Activated T-cell treated with anti-CD3 and anti-CD28 coated beads for 24 hours (primary cell): ENCODE measurements around the gene SYNE2.
"Not testable (repeated sequence)": the region's sequence is repeated elsewhere in the genome, so short reads cannot be mapped to it uniquely, and the experiment has no call there.

ENCODE experiments used
- DNase-seq: peaks from one replicate; pipeline ENCODE4 v3.0.0-alpha.2; 2020; ENCODE audit warnings: low read depth

SYNE2 gene

DNA sequence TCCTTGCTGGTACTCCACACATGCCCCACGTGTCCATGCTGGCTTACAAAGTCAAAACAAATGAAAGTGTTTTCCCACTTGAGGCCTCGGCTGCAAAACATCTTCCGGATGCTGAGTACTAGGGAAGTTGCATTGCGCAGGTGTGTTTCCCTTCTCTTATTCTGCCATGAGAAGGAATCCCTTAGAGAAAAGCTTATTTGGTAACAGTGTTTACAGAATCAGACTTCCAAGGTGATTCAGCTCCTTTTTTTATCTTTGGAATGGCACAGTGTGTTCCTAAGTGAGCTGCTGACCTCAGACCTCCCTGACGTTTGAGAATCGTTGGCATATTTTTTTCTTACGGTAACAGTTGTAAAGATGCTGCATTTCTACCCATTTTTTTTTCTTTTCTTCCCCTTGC lies 230.0 kb downstream of the SYNE2 start:
- no peak for DNase-seq

DNA sequence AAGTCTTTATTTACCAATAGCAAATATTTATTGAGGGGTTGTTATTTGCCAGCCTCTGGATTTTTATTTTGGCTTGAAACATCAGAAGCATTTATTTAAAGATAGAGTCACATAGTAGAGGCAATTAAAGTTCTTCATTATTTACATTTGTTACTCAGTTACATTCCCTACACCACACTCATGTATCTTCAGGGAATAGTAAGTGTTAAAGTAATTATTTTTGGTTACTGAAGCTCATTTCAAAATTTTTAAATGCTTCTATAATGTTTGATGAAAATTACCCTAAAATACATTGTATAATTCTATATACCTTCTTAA lies 235.8 kb downstream of the SYNE2 start:
- no peak for DNase-seq

DNA sequence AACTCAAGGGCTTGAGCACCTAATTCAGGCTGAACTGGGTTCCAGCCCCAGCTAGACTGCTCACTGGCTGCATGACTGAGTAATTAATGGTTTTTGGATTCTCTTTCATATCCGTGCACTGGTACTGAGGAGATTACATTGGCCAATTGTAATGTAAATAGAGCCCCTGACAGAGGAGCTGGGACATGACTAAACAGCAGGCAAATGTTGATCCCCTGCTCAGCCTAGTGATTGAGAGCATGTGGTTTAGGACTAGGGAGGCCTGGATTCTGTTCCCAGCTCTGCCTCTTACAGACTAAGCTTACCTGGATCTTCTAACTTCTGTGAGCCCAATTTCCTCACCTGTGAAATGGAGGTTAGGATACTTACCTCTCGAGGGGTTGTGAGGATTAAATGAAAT lies 237.1 kb downstream of the SYNE2 start:
- DNase-seq, result no peak

DNA sequence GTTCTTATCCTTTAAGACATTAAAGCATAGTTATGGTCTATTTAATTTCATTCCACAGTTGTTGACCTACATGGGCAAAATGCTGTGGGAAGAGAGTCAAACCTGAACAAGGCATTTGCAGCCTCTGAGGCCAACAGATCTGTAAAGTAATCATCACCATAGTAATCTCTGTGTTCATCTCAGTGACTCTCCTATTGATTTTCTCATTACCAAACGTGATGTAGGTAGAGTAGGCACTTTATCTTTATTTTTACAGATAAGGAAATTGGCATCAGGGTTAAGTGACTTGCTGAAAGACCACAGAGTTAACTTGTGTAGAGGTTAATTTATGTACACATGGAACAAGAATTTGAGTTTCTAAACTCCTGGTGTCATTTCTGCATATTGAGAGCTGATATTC lies 238.4 kb downstream of the SYNE2 start:
- DNase-seq, result no peak

DNA sequence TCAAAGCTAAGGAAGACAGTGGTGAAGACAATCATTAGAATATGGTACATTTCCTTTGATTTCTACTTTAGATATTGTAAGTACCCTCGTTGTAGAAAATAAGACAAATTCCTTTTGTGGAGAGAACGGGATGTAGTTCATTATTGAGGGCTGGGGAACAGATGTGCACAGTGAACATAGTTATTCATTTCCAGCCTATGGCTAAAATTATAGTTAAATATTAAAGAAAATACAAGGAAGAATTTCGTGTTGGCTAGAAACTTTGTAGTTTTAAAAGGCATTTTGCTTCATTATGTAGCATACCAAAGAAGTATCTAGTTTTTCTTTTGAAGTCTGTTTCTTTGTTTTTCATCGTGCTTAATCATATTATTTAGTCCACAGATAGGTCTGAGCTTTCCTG lies 239.5 kb downstream of the SYNE2 start:
- DNase-seq, result no peak

DNA sequence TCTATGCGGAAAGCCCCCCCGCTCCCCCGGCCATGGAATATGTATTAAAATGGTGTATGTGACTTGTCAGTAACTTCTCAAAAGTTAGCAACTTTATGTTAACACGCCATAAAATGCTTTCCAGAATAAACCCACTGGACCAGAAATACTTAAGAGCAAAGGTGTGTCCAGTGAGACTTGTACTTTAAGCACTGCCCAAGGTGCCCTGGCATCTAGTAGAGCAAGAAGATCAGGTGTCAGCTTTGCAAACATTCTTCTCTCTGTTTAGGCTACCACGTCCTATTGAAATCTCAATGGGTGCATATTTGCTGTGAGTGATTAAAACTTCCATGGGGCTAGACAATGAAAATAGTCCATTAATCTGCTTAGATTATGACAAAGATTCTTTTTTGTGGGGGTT lies 240.1 kb downstream of the SYNE2 start:
- DNase-seq, result no peak

DNA sequence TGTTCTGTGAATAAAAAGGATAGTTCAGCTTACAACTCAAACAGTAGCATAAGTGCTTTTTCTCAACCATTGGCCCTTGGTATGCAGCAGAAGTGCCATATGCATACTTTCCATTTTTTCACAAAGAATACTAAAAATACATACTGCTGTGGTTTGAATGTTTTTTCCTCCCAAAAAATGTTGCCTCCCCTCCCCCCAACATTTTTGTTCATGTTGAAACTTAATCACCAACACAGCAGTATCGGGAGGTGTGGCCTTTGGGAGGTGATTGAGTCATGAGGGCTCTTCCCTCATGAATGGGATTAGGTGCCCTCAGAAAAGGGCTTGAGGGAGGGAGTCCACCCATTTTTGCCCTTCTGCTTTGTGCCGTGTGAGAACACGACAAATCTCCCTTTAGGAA lies 242.8 kb downstream of the SYNE2 start:
- no peak for DNase-seq

DNA sequence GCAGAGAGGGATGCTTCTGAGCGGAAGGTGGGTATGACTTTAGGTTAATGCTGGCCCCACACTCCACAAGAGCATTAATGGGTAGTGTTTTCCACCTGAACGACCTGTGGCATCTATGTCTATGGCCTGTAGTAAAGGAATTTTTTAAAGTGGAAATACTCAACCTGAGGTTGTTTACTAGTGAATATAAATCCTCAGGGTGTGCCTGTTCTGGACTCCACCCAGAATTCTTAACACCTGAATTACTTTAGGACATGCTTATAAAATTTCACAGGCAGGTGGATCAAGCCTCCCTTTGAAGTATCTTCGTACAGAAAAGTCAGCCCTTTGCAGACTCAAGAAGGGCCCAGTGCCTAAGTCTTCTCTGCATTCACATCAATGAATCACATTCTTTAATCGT lies 245.3 kb downstream of the SYNE2 start:
- no peak for DNase-seq

DNA sequence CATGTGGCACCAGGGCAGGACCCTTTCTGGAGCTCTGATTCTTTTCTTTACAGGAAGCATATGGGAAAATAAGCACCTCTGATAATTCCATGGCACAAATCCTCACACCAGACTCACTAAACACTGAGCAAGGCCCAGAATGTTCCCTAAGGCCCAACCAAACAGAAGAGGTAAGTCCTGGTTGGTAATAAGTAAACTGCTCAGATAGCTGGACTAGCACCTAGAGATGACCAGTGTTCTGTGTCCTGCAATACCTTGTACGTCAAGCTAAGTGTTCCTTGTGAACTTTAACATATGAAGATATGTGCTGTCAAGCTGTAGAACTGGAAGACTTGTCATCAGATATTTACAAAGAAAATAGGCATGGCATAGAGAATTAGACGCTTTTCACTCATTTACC lies 254.6 kb downstream of the SYNE2 start:
- no peak for DNase-seq

DNA sequence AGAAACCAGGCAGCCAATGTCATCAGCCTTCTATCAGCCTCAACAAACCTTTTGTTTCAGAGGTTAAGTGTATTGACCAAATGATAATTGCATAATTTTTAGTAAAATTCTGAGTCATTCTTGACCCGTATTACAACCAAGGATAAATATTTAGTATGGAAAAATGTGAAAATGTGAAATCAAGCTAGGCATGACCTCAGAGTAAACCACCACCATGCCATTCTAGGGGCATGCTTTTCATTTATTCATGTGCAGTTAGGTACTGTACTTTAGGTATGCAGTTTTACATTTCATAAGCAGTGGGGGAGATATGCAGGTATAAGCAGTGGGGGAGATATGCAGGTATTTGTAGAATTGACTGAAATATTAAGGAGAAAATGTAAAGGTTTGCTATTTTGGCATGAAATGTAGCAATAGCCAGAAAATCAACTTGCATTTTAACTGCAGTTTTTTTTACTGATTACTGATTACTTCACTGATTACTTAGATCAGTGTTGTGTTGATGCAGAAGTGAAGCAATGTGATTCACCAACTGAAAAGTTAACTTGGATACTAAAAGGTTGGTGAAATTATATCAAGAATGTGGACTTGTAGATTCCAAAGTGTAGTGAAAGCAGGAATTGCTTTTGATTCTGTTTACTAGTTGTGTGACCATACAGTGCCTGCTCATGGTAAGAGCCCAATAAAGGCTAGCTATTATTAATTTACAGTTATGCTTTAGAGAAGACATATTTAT lies 257.2 kb downstream of the SYNE2 start:
- DNase-seq, result no peak

DNA sequence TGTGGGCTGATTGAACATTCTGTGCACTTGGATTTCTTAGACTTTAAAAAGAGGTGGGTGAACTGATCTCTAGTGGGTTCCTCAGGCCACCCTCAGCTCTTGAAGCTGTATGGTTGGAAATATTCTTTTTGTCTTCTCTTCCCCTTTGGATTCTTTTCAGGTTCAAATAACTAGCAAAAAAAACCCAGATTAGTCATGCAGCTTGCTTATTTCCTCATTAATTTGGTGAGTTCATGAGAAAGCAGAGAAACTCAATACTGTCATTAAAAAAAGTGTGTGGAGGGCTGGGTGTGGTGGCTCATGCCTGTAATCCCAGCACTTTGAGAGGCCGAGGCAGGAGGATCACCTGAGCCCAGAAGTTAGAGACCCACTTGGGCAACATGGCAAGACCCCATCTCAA lies 258.0 kb downstream of the SYNE2 start:
- DNase-seq, result no peak

DNA sequence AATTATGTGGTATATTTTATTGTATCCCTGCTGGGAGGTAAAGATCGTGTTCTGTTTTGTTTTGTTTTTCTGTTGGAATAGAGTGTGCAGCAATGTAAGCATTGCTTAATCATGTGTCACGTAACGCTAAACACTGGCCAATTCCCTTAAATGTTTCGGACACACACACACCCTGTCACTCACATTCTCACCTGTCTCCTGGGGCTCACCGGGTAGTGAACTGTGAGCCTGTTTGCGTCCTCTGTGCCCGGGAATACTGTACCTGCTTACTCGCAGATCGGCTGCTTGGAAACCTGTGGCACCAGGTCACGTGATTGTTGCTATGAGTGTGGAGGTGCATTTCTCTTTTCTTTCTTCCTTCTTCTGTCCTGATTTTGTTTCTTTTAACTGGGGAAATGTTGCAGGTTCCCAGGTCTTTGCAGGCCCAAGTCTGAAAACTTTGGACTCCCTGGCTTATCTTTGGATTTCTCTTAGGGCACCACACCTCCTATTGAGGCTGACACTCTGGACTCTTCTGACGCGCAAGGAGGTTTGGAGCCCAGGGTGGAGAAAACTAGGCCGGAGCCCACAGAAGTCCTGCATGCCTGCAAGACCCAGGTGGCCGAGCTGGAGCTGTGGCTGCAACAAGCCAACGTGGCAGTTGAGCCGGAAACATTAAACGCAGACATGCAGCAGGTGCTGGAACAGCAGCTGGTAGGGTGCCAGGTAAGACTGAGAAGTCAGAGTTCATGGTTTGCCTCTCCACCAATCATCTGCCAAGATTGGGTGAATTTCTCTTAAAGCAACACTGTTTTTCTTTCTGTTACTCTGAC lies 260.3 kb downstream of the SYNE2 start:
- DNase-seq, result no peak

DNA sequence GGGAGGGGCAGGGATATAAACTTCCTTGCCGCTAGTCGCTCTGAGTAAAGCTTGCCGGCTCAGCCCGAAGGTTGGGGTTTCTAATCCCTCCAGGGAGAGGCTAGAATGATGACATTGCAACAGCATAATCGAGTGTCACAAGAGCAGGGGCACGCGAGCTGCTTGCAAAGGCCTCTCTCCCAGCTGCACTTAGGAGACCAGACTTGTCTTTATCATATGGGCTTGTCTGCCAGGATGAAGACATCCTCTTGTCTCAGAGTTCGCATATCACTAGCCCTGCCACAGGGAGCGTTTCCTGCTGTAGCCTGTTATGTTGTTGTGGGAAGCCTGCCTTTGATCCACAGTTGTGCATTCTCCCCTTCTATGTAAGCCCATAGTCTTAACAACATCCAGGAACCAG lies 261.4 kb downstream of the SYNE2 start:
- DNase-seq, result no peak

DNA sequence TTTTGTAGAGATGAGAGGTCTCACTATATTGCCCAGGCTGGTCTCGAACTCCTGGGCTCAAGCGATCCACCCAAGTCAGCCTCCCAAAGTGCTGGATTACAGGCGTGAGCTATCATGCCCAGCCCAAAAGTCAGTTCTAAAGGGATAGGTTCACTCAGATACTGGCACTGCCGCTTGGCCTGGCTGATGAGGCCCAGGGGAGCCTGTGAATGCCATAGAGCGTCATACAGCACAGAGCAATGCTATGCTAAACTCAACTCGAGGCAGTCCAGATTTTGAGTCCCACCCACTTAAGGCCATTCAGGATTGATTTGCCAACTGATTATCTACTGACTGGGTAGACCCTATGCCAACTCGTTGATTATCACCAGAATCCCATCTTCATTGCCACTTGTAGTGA lies 262.0 kb downstream of the SYNE2 start:
- DNase-seq, result no peak

DNA sequence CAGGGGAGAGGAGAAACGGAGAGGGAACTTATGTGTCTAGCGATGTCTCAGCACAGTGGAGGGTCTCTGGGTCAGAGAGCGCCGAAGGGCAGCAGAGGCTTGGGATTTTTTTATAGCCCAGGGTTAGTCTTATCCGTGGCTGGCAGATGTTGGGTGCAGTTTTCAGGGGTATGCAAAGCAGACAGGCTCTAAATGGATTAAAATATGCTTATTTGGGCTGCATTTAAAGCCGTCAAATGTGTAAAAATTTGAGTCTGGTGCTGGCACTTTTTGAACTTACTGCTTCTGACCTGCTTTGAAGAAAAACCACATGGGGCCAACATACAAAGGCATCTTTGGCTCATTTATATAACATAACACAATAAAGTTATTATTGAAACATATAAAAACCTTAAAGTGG lies 262.6 kb downstream of the SYNE2 start:
- no peak for DNase-seq

DNA sequence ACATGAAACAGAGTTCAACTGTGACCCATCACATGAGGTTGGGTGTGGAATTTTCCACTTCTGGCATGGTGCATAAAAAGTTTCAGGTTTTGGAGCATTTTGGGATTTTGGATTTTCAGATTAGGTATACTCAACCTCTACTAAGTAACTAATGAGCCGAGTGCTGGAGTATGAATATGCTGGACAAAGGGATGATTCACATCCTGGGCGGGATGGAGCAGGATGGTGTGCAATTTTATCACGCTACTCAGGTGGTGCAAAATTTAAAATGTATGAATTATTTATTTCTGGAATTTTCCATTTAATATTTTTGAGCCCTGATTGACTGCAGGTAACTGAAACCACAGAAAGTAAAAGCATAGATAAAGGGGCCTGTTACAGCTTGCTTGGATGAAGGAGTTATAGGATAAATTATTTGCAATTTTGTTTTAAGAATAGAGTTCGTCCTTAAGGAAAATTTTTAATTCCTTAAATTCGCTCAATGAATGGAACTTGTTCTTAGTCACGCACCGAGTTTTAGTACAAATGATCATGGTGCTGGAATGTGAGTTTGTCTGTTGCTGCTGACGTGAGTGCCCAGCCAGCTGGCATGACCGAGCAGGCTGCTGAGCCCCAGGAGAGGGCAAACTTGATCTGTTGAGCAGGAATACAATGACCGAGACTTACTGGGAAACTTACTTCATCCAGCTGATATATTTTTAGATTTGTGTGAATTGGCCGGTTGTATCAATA lies 265.0 kb downstream of the SYNE2 start:
- no peak for DNase-seq

DNA sequence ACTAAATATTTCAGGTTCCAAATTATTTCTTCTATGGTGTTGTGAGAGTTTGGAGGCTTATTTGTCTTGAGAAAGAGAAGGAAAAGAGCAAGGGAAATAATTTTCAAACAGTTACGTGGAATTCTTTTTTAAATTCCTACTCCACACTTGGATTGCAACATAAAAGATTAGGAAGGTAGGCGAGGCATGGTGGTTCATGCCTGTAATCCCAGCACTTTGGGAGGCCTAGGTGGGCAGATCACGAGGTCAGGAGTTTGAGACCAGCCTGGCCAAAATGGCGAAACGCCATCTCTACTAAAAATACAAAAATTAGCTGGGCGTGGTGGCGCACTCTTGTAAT lies 265.6 kb downstream of the SYNE2 start:
- DNase-seq, result not testable (repeated sequence)

DNA sequence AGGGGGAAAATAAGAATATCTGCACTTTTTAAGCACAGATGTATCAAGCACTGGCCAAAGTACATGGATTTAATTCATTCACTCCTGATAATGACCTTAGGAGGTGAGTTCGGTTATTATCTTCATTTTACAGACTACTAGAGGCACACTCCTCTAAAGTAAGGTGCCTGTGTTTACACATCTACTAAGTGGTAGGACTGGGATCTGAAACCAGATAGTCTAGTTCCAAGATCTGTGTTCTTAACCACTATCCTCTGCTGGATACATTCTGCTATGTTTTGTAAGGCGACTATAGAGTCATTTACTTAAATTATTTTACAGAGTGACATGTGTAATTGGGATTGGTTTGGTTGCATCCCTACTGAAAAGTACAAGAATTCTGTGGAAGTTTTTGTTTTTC lies 266.1 kb downstream of the SYNE2 start:
- DNase-seq, result no peak

DNA sequence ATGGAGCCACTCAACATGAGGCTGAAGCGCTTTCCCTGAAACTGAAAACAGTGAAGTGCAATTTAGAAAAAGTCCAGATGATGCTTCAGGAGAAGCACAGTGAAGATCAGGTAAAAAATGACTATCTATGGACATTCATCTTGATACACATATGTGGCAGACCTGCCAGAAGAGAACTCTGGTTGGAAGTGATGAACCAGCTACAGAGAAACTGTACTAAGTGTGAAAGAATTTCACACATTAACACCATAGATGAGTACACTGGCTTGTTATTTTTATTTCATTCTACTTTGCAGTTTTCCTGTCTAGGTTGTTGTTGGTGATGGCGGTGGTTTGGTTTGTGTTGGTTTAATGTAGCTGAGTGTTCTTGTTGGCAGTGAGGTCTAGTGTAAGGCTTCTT lies 266.7 kb downstream of the SYNE2 start:
- DNase-seq, result no peak

DNA sequence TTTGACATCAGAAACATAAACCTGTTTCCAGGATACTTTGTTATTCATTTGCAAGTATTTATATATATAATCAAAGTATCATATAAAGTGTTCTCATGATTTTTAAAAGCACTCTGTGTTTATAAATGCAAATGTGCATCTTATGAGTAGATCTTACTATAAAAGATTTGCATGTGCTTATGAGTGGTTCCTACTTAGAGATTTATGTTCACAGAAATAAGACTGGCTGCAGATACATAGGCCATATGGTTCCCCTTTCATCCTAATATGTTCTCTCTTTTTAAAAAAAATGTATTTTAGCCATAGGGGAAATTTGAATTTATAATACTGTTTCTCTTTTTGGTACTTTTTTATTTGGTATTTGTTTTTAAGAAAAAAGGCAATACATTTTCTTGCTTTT lies 267.2 kb downstream of the SYNE2 start:
- DNase-seq, result no peak

DNA sequence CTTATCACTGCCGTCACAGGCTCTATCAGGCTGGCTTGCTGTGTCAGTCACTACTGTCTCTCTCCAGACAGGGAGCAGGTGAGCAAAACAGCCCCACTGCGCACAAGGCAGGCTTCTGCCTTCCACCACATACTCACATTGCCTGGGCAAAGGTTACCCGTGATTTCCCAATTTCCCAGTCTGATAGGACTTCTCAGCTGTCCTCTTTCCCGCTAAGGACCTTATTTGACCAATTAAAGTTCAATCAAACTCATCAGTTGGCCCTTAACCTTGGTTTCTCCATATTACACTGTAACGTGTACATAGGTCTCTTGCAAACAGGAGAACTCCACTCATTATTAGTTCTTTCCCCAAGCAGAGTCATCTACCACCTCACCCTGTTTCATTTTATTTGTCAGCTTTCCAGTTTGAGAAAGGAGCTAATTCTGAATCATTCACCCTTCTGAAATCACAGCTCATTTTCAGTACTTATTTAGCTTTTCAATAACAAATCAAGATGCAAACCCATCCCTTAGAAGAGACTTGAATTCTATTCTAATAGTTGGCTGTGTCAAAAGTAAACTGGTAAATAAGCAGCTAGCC lies 270.5 kb downstream of the SYNE2 start:
- no peak for DNase-seq

DNA sequence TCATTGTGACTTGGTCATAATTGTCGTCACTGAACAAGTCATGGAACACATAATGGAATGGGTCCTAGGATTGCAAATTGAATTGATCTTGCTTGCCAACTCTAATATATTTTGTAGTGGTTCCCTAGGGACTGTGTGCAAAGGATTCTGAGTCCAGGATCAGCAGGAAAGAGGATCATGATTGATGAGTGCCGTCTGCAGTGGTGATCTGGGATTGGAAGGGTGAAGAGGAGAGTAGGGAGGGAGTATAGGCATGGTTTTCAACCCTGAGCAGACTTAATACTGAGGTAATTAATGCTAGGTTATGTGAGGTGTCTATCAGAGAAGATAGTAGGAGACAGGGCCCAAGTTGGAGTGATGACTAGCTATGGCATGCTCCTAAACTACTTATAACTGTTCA lies 272.5 kb downstream of the SYNE2 start:
- no peak for DNase-seq

DNA sequence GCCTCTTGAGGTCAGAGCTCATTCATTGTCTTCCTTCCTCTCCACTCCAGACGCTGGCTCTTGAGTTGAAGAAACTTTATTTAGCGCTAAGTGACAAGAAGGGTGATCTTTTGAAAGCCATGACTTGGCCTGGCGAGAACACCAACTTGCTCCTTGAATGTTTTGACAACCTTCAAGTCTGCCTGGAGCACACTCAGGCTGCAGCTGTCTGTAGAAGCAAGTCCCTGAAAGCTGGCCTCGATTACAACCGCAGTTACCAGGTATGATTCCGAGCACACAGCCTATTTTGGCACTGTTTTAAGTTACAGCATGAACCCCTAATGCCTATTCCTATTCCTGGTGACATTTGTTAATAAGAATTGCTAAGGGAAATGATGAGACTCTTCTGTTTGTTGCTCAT lies 273.7 kb downstream of the SYNE2 start:
- no peak for DNase-seq
